Neural cell (in vitro differentiated cells): ENCODE data around the gene TAGLN2. TPM values are rescaled to one million over a fixed set of nuclear protein-coding genes. Genes with fewer than 3 reads are reported as not detected.

ENCODE experiments used
- H2AFZ ChIP-seq: fragments of 200-600, 300-800 bp; sonication (generic), shearing (Covaris generic); 2 replicates; pipeline ENCODE4 v1.6.0; 2014; ENCODE audit warnings: low read depth, mild to moderate bottlenecking, antibody characterized with exemption, low read length, moderate library complexity
- H3F3A ChIP-seq: fragments of 200-600 bp; shearing (Covaris generic); 2 replicates; pipeline ENCODE4 v1.6.1; 2016; ENCODE audit warnings: mild to moderate bottlenecking, moderate library complexity, mixed read lengths, antibody characterized with exemption, low read length; ENCODE audit not compliant: insufficient read depth, poor library complexity, severe bottlenecking
- H3K27ac ChIP-seq: fragments of 200-600, 300-800 bp; sonication (generic), shearing (Covaris generic); 2 replicates; pipeline ENCODE4 v1.5.1; 2014; ENCODE audit warnings: mild to moderate bottlenecking, low read length, moderate library complexity
- H3K27me3 ChIP-seq: fragments of 300-800, 200-600 bp; sonication (generic), shearing (Covaris generic); 2 replicates; pipeline ENCODE4 v1.6.0; 2014; ENCODE audit warnings: mild to moderate bottlenecking, low read depth, low read length, moderate library complexity; ENCODE audit not compliant: insufficient read depth
- H3K36me3 ChIP-seq: fragments of 300-800, 200-600 bp; sonication (generic), shearing (Covaris generic); 2 replicates; pipeline ENCODE4 v1.5.1; 2014; ENCODE audit warnings: mild to moderate bottlenecking, antibody characterized with exemption, low read length, moderate library complexity; ENCODE audit not compliant: insufficient read depth
- H3K4me2 ChIP-seq: fragments of 300-800, 200-600 bp; sonication (generic), shearing (Covaris generic); 2 replicates; pipeline ENCODE4 v1.6.0; 2014; ENCODE audit warnings: mild to moderate bottlenecking, low read length
- H3K4me3 ChIP-seq: fragments of 300-800, 200-600 bp; sonication (generic), shearing (Covaris generic); 2 replicates; pipeline ENCODE4 v1.5.1; 2014; ENCODE audit warnings: mild to moderate bottlenecking, low read length, moderate library complexity
- H3K79me2 ChIP-seq: fragments of 200-600 bp; shearing (Covaris generic); replicated peaks from 2 replicates; pipeline ENCODE4 v1.6.0; 2014; ENCODE audit warnings: mild to moderate bottlenecking, low read length, moderate library complexity; ENCODE audit not compliant: insufficient read depth
- H3K9ac ChIP-seq: fragments of 300-800, 200-600 bp; sonication (generic), shearing (Covaris generic); 2 replicates; pipeline ENCODE4 v1.6.1; 2016; ENCODE audit warnings: mild to moderate bottlenecking, low read length, mixed read lengths
- H3K9me2 ChIP-seq: fragments of 200-600 bp; shearing (Covaris generic); 2 replicates; pipeline ENCODE4 v1.6.1; 2016; ENCODE audit warnings: mild to moderate bottlenecking, low read length, mixed read lengths; ENCODE audit not compliant: insufficient read depth
- H3K9me3 ChIP-seq: fragments of 200-600, 300-800 bp; sonication (generic), shearing (Covaris generic); 2 replicates; pipeline ENCODE4 v1.6.1; 2016; ENCODE audit warnings: mild to moderate bottlenecking, mixed run types, low read length, moderate library complexity, mixed read lengths
- H4K20me1 ChIP-seq: fragments of 200-600 bp; shearing (Covaris generic); 2 replicates; pipeline ENCODE4 v1.6.1; 2016; ENCODE audit warnings: mild to moderate bottlenecking, mixed run types; ENCODE audit not compliant: insufficient read depth
- CTCF ChIP-seq: fragments of 450-650 bp; IDR thresholded peaks from 2 replicates; pipeline ENCODE4 v1.5.1; 2014; ENCODE audit warnings: antibody characterized with exemption, mild to moderate bottlenecking, moderate library complexity; ENCODE audit not compliant: poor library complexity, severe bottlenecking
- EP300 ChIP-seq: fragments of 450-650 bp; conservative IDR thresholded peaks from 2 replicates; pipeline ENCODE4 v1.6.1; 2014; ENCODE audit warnings: antibody characterized with exemption, mild to moderate bottlenecking, moderate library complexity; ENCODE audit not compliant: poor library complexity, severe bottlenecking
- EZH2 ChIP-seq: fragments of 200-600, 300-800 bp; shearing (Covaris generic), sonication (generic); IDR thresholded peaks from 2 replicates; pipeline ENCODE4 v1.6.1; 2014; ENCODE audit warnings: antibody characterized with exemption, low read length, borderline replicate concordance, mild to moderate bottlenecking; ENCODE audit not compliant: insufficient read depth, poor library complexity, severe bottlenecking
- MXI1 ChIP-seq: fragments of 450-650 bp; conservative IDR thresholded peaks from 2 replicates; pipeline ENCODE4 v1.6.1; 2014; ENCODE audit warnings: antibody characterized with exemption, mild to moderate bottlenecking; ENCODE audit not compliant: poor library complexity, severe bottlenecking
- POLR2AphosphoS5 ChIP-seq: IDR thresholded peaks from 2 replicates; pipeline ENCODE4 v1.6.1; 2012
- RAD21 ChIP-seq: fragments of 450-650 bp; conservative IDR thresholded peaks from 2 replicates; pipeline ENCODE4 v1.6.1; 2014; ENCODE audit warnings: antibody characterized with exemption, mild to moderate bottlenecking, moderate library complexity
- REST ChIP-seq: IDR thresholded peaks from 2 replicates; pipeline ENCODE4 v1.6.1; 2012; ENCODE audit warnings: borderline replicate concordance
- SMC3 ChIP-seq: fragments of 450-650 bp; conservative IDR thresholded peaks from 2 replicates; pipeline ENCODE4 v1.6.1; 2014; ENCODE audit warnings: antibody characterized with exemption, mild to moderate bottlenecking, moderate library complexity; ENCODE audit not compliant: poor library complexity
- TAF1 ChIP-seq: IDR thresholded peaks from 2 replicates; pipeline ENCODE4 v1.6.1; 2012; ENCODE audit warnings: low read depth
- polyA plus RNA-seq: library from polyadenylated mRNA; depleted of rRNA; stranded (reverse); fragments of >200 nt; gene quantifications from 2 replicates; pipeline ENCODE4 v1.2.3, GENCODE V29; 2014

TAGLN2 gene
- polyA plus RNA-seq, 1 donor from 2014 or later = 0.52 TPM

GRCh38 chr1:159955456-159955855, 30.1 kb upstream of the TAGLN2 start:
- H3K4me3 ChIP-seq = no peak overlapping the region
- H3K36me3 ChIP-seq = no peaks in the 10 kb centered on the region
- H3K9me2 ChIP-seq = no peaks in the 10 kb centered on the region
- no peaks in the 10 kb centered on the region for H3K9me3 ChIP-seq
- no peak overlapping the region for H3K4me2 ChIP-seq
- H3K9ac ChIP-seq = no peak overlapping the region
- no peak overlapping the region for H3K27ac ChIP-seq
- no peaks in the 10 kb centered on the region for H4K20me1 ChIP-seq
- TF ChIP-seq REST = no peak
- no peak for TF ChIP-seq POLR2AphosphoS5
- TF ChIP-seq EZH2 = no peak
- TF ChIP-seq TAF1 = no peak
- TF ChIP-seq RAD21 = no peak
- no peak for TF ChIP-seq CTCF
- no peak for TF ChIP-seq EP300
- no peak for TF ChIP-seq MXI1
- no peak for TF ChIP-seq SMC3
- no peaks in the 10 kb centered on the region for H3K27me3 ChIP-seq
- no peaks in the 10 kb centered on the region for H3F3A ChIP-seq
- no peaks in the 10 kb centered on the region for H3K79me2 ChIP-seq
- no peak overlapping the region for H2AFZ ChIP-seq

- no peaks in the 10 kb centered on the region for H3K27me3 ChIP-seq
- no peak within 1 kb of the TSS for H3K4me2 ChIP-seq
Measured at GRCh38 chr1:159953536-159954515, 28.5 kb upstream of the TAGLN2 start, which contains the start of gene SLAMF9. Gene SLAMF9 (minus strand): TSS chr1:159954237. CDS start chr1:159954137, 100 bp downstream.

More at GRCh38 chr1:159953536-159954515, 28.5 kb upstream of the TAGLN2 start, which contains the start of gene SLAMF9:
- no peaks in the 10 kb centered on the region for H3K36me3 ChIP-seq
- H2AFZ ChIP-seq = no peak within 1 kb of the TSS
- H3K9me2 ChIP-seq = no peaks in the 10 kb centered on the region
- no peaks in the 10 kb centered on the region for H3F3A ChIP-seq
- TF ChIP-seq TAF1 (no peak), RAD21 (no peak), POLR2AphosphoS5 (no peak)
- H3K9me3 ChIP-seq = no peaks in the 10 kb centered on the region
- no peak within 1 kb of the TSS for H3K27ac ChIP-seq
- no peaks in the 10 kb centered on the region for H3K79me2 ChIP-seq
- no peak within 1 kb of the TSS for H3K4me3 ChIP-seq
- H4K20me1 ChIP-seq = no peaks in the 10 kb centered on the region
- no peak within 1 kb of the TSS for H3K9ac ChIP-seq
